HCT116 (cell line): ENCODE measurements around the gene NFIX. TPM values are rescaled to one million over a fixed set of nuclear protein-coding genes. Genes with fewer than 3 reads are reported as not detected.
A peak's percentile ranks its signal among the peaks of the same experiment; 100 is the strongest.

Experiments used
- ATAC-seq: fragments of 200-7000 bp; cut with Tn5 transposase; 2 replicates; pipeline ENCODE4 v1.9.1; 2020; ENCODE audit warnings: mild to moderate bottlenecking, moderate library complexity
- BruUV-seq: library from RNA; stranded (reverse); fragments of 400-500 nt; replicated peaks from 2 replicates; lab custom pipeline; 2021; lab: Mats Ljungman, UMichigan
- CTCF ChIA-PET: fragments of 300-600 bp; sonication (Branson Sonifier 250); formaldehyde crosslinking; loops from one replicate; lab custom pipeline; 2021; ENCODE audit warnings: antibody characterized with exemption; lab: Charles Lee
- POLR2A ChIA-PET: fragments of 300-600, 350-600 bp; sonication (Branson Sonifier 250); formaldehyde crosslinking; loops from one replicate; lab custom pipeline; 2021; ENCODE audit warnings: antibody characterized with exemption; lab: Charles Lee
- RAD21 ChIA-PET, 2 experiments: fragments of 300-600 bp; sonication (Branson Sonifier 250); formaldehyde crosslinking; loops; one replicate each; lab custom pipeline; 2023; ENCODE audit warnings: low total read pairs in 2 of 2; ENCODE audit not compliant: uncharacterized antibody in 2 of 2, unreplicated experiment in 2 of 2, low non-redundant PET in 1 of 2; lab: Charles Lee
- DNase-seq: peaks from one replicate; pipeline ENCODE4 v3.0.0-alpha.2; 2010; ENCODE audit warnings: low read depth, low spot score
- H2AFZ ChIP-seq: fragments of 200-600 bp; shearing (Covaris generic), sonication (generic); 2 replicates; pipeline ENCODE4 v1.6.1; 2017; ENCODE audit warnings: low read depth, mixed run types, mixed read lengths, antibody characterized with exemption, low read length; ENCODE audit not compliant: poor library complexity, severe bottlenecking
- H3K27ac ChIP-seq: 2 replicates; pipeline ENCODE4 v1.5.1; 2012; ENCODE audit warnings: low read depth, low read length
- H3K27me3 ChIP-seq: fragments of 200-600 bp; sonication (generic); 2 replicates; pipeline ENCODE4 v1.6.1; 2016; ENCODE audit warnings: mixed run types, low read length, mixed read lengths; ENCODE audit not compliant: insufficient read depth
- H3K36me3 ChIP-seq, 2 experiments: fragments of 200-500 bp in 1 of 2; fragments of 200-600 bp in 1 of 2; sonication (Bioruptor generic) in 1 of 2; sonication (generic) in 1 of 2; 2 replicates each; pipeline versions ENCODE4 v1.5.1 to v1.6.1; 2014 to 2016; ENCODE audit warnings: low read length in 2 of 2, inconsistent platforms in 1 of 2, mixed read lengths in 1 of 2, mixed run types in 1 of 2; ENCODE audit not compliant: insufficient read depth in 2 of 2, control insufficient read depth in 1 of 2
- H3K4me1 ChIP-seq, 2 experiments: fragments of 200-600 bp in 1 of 2; sonication (generic) in 1 of 2; 2 replicates each; pipeline versions ENCODE4 v1.5.1 to v1.6.1; 2012 to 2017; ENCODE audit warnings: low read length in 2 of 2, inconsistent platforms in 1 of 2, mild to moderate bottlenecking in 1 of 2, mixed read lengths in 1 of 2, mixed run types in 1 of 2, moderate library complexity in 1 of 2; ENCODE audit not compliant: insufficient read depth in 2 of 2, control insufficient read depth in 1 of 2
- H3K4me2 ChIP-seq: fragments of 200-600 bp; sonication (generic); 2 replicates; pipeline ENCODE4 v1.6.1; 2017; ENCODE audit warnings: mixed run types, low read length, mixed read lengths
- H3K4me3 ChIP-seq, 2 experiments: fragments of 200-600 bp in 1 of 2; sonication (generic) in 1 of 2; replicated peaks in 1 of 2; 2 replicates each; pipeline ENCODE4 v1.5.1; 2011 to 2016; ENCODE audit warnings: low read length in 2 of 2, control low read depth in 1 of 2, low read depth in 1 of 2, mild to moderate bottlenecking in 1 of 2, mixed read lengths in 1 of 2, mixed run types in 1 of 2
- H3K79me2 ChIP-seq: fragments of 200-600 bp; sonication (generic); 2 replicates; pipeline ENCODE4 v1.6.1; 2017; ENCODE audit warnings: mild to moderate bottlenecking, mixed run types, low read length, moderate library complexity, mixed read lengths; ENCODE audit not compliant: insufficient read depth
- H3K9ac ChIP-seq: fragments of 200-600 bp; sonication (generic); 2 replicates; pipeline ENCODE4 v1.6.1; 2016; ENCODE audit warnings: low read length, mixed read lengths
- H3K9me2 ChIP-seq: fragments of 200-600 bp; sonication (generic), shearing (Covaris generic); 2 replicates; pipeline ENCODE4 v1.6.1; 2017; ENCODE audit warnings: mixed run types, mild to moderate bottlenecking, moderate library complexity; ENCODE audit not compliant: insufficient read depth
- H3K9me3 ChIP-seq, 2 experiments: fragments of 200-500 bp in 1 of 2; fragments of 200-600 bp in 1 of 2; sonication (Bioruptor generic) in 1 of 2; sonication (generic) in 1 of 2; 2 replicates each; pipeline ENCODE4 v1.6.1; 2014 to 2017; ENCODE audit warnings: low read length in 2 of 2, mixed read lengths in 2 of 2, inconsistent platforms in 1 of 2, low read depth in 1 of 2, mild to moderate bottlenecking in 1 of 2, mixed run types in 1 of 2, moderate library complexity in 1 of 2; ENCODE audit not compliant: control insufficient read depth in 1 of 2, insufficient read depth in 1 of 2
- H4K20me1 ChIP-seq: fragments of 200-600 bp; sonication (generic), shearing (Covaris generic); 2 replicates; pipeline ENCODE4 v1.6.1; 2017; ENCODE audit warnings: mixed run types, mild to moderate bottlenecking, moderate library complexity; ENCODE audit not compliant: insufficient read depth
- CTCF ChIP-seq, 3 experiments: fragments of 200-600 bp in 1 of 3; sonication (generic) in 1 of 3; IDR thresholded peaks in 2 of 3; conservative IDR thresholded peaks in 1 of 3; 2 replicates each; pipeline ENCODE4 v1.5.1; 2012 to 2017; ENCODE audit warnings: low read depth in 2 of 3, low read length in 2 of 3, antibody characterized with exemption in 1 of 3, borderline replicate concordance in 1 of 3, control low read depth in 1 of 3, mild to moderate bottlenecking in 1 of 3, mixed read lengths in 1 of 3, mixed run types in 1 of 3, moderate library complexity in 1 of 3; ENCODE audit not compliant: insufficient read depth in 1 of 3
- EGR1 ChIP-seq: IDR thresholded peaks from 2 replicates; pipeline ENCODE4 v1.6.1; 2012; ENCODE audit warnings: low read depth
- ELF1 ChIP-seq: IDR thresholded peaks from 2 replicates; pipeline ENCODE4 v1.6.1; 2012; ENCODE audit warnings: low read depth, borderline replicate concordance
- EZH2 ChIP-seq: fragments of 200-600 bp; sonication (generic); IDR thresholded peaks from 2 replicates; pipeline ENCODE4 v1.6.1; 2017; ENCODE audit warnings: antibody characterized with exemption, mixed run types
- JUND ChIP-seq: IDR thresholded peaks from 2 replicates; pipeline ENCODE4 v1.6.1; 2012
- MAX ChIP-seq: IDR thresholded peaks from 2 replicates; pipeline ENCODE4 v1.6.1; 2012
- RAD21 ChIP-seq: IDR thresholded peaks from 2 replicates; pipeline ENCODE4 v1.6.1; 2012; ENCODE audit warnings: low read depth, mild to moderate bottlenecking
- SRF ChIP-seq: IDR thresholded peaks from 2 replicates; pipeline ENCODE4 v1.6.1; 2012; ENCODE audit warnings: low read depth
- TCF7L2 ChIP-seq: IDR thresholded peaks from 2 replicates; pipeline ENCODE4 v1.7.0; 2011; ENCODE audit warnings: borderline replicate concordance, inconsistent platforms; ENCODE audit not compliant: insufficient read depth, insufficient read length; ENCODE audit errors: extremely low read depth
- ZFX ChIP-seq: fragments of 450-650 bp; IDR thresholded peaks from 2 replicates; pipeline ENCODE4 v1.6.1; 2017
- intact Hi-C: fragments of 100-400 bp; cut with micrococcal nuclease; formaldehyde crosslinking; loops from 2 replicates; pipeline ENCODE4 v1.10.0; 2022
- total RNA-seq: library from RNA; stranded (reverse); gene quantifications from one replicate; pipeline ENCODE4 v1.2.1, GENCODE V29; 2021; ENCODE audit not compliant: unreplicated experiment

Gene NFIX
- total RNA-seq, 1 experiment from 2014 or later = 34.8 TPM

- Histone ChIP-seq H3K27me3 (no peaks in the 10 kb centered on the region), H3K9ac (no peak overlapping the region), H3K27ac (no peak overlapping the region), H3K4me3 (no peak overlapping the region), H3K9me3 (no peaks in the 10 kb centered on the region), H4K20me1 (no peaks in the 10 kb centered on the region), H2AFZ (no peak overlapping the region), H3K4me1 (peaks cover 3 to 23% of the 10 kb centered on the region in 2 experiments; a peak in 3 of 4 replicates), H3K4me2 (no peak overlapping the region), H3K79me2 (no peaks in the 10 kb centered on the region), H3K36me3 (peaks cover 0 to 9% of the 10 kb centered on the region in 2 experiments; a peak in 2 of 4 replicates), H3K9me2 (no peaks in the 10 kb centered on the region)
- POLR2A ChIA-PET = no interaction called here
- ATAC-seq (peak; percentile 51), DNase-seq (no peak)
- TF ChIP-seq RAD21 (peak; percentile 34; the same call in 1 of the 2 replicates), SRF (no peak), CTCF (IDR thresholded peaks at IDR 0.05 in 2 of 3, conservative IDR thresholded peaks at IDR 0.05 in 1 of 3; ENCODE audit: borderline replicate concordance in 1 of 3, insufficient read depth in 1 of 3, low read depth in 2 of 3, low read length in 2 of 3) (peak in 2 of 3 experiments; percentile 54 to 56; a peak in 4 of 6 replicates)
- CTCF ChIA-PET = no interaction called here
- RAD21 ChIA-PET = no interaction called here
- intact Hi-C loops = no loop called here
- no TSS peak for BruUV-seq
These were observed 109.1 kb downstream of the NFIX start for GRCh38 chr19:13104360-13104847.

- ChIA-PET POLR2A (no interaction called here), CTCF (interaction anchor here (1.1 kb wide), 1 partner anchor 128 kb away, joined by 4 read pairs; no protein-coding TSS in a partner anchor), RAD21 (interaction anchor here in 1 of 2 experiments (0.7 kb wide), 1 partner anchor 73 kb away, joined by 3 read pairs; no protein-coding TSS in a partner anchor)
- peaks cover 3 to 23% of the 10 kb centered on the region in 2 experiments; a peak in 3 of 4 replicates for H3K4me1 ChIP-seq
- H3K36me3 ChIP-seq = peaks cover 0 to 16% of the 10 kb centered on the region in 2 experiments; a peak in 2 of 4 replicates
- no peak overlapping the region for H3K4me3 ChIP-seq
- no peaks in the 10 kb centered on the region for H3K79me2 ChIP-seq
- H3K9ac ChIP-seq = no peak overlapping the region
- intact Hi-C loops = no loop called here
- H3K9me2 ChIP-seq = no peaks in the 10 kb centered on the region
- H3K27me3 ChIP-seq = no peaks in the 10 kb centered on the region
- H3K4me2 ChIP-seq = no peak overlapping the region
- H3K27ac ChIP-seq = no peak overlapping the region
- no peaks in the 10 kb centered on the region for H3K9me3 ChIP-seq
- no peak overlapping the region for H2AFZ ChIP-seq
- no peak for DNase-seq
- H4K20me1 ChIP-seq = no peaks in the 10 kb centered on the region
- ATAC-seq = no peak
- BruUV-seq = no TSS peak
- TF ChIP-seq TCF7L2 (no peak), RAD21 (no peak), ZFX (no peak), JUND (no peak), EGR1 (no peak), MAX (no peak), ELF1 (no peak), EZH2 (no peak)
These were observed 109.8 kb downstream of the NFIX start for GRCh38 chr19:13104848-13105711.
